Measurements from ENCODE around the gene EML6. TPM values are rescaled to one million over a fixed set of nuclear protein-coding genes. Genes with fewer than 3 reads are reported as not detected.
A peak's percentile ranks its signal among the peaks of the same experiment; 100 is the strongest.

EML6 gene
- total RNA-seq, 1 donor from 2014 or later = 0.39 TPM

DNA sequence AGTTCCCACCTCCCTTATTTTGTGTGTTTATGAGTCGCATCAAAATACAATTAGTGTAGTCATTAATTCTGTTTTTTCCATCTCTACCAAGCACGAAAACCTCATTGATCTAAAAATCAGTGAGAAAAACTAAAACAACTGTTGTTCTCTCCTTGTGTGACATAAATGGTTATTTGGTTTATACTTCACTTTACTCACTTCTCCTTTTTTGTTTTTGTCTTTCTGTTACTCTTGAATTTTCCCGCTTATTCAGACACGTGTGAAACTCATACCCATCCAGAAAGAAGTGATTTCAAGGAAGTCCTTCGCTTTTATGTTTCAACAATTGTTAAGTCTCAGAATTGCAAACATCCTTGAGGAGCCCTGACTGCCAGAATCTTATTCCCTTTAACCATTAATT lies 121.6 kb downstream of the EML6 start:
- H3K27ac ChIP-seq = no peak overlapping the region
- no peak for DNase-seq (ENCODE audit: low spot score)
- H3K27ac Mint-ChIP-seq = no peak overlapping the region
- no peaks in the 10 kb centered on the region for H3F3A ChIP-seq (ENCODE audit: low read depth)
- no peaks in the 10 kb centered on the region for H3K36me3 ChIP-seq
- H3K4me3 Mint-ChIP-seq = no peak overlapping the region
- no peaks in the 10 kb centered on the region for H3K79me2 ChIP-seq (ENCODE audit: low read depth)
- peaks cover 3% of the 10 kb centered on the region for H3K27me3 Mint-ChIP-seq (ENCODE audit: insufficient read depth, low read depth)
- H3K9me3 ChIP-seq (ENCODE audit: low read depth) = no peaks in the 10 kb centered on the region
- no peaks in the 10 kb centered on the region for H4K20me1 ChIP-seq (ENCODE audit: low read depth)
- H3K4me1 ChIP-seq = peaks cover 5% of the 10 kb centered on the region
- H2AFZ ChIP-seq (replicated peaks) = no peak overlapping the region
- H3K4me1 Mint-ChIP-seq = peaks cover 32% of the 10 kb centered on the region
- TF ChIP-seq EZH2phosphoT487 (IDR thresholded peaks at IDR 0.05) = no peak
- H3K4me3 ChIP-seq = no peak overlapping the region
- H3K4me2 ChIP-seq = no peak overlapping the region
- H3K27me3 ChIP-seq = no peaks in the 10 kb centered on the region
- H3K36me3 Mint-ChIP-seq = no peaks in the 10 kb centered on the region
- H3K9me3 Mint-ChIP-seq = no peaks in the 10 kb centered on the region
- no peak overlapping the region for H3K9ac ChIP-seq

GRCh38 chr2:54845514-54845913 lies 122.1 kb downstream of the EML6 start:
- Mint-ChIP-seq H3K9me3 (no peaks in the 10 kb centered on the region), H3K4me1 (peaks cover 31% of the 10 kb centered on the region), H3K27ac (no peak overlapping the region), H3K4me3 (no peak overlapping the region), H3K36me3 (no peaks in the 10 kb centered on the region), H3K27me3 (ENCODE audit: insufficient read depth, low read depth) (peaks cover 3% of the 10 kb centered on the region)
- TF ChIP-seq EZH2 (IDR thresholded peaks at IDR 0.05) (no peak), EZH2phosphoT487 (IDR thresholded peaks at IDR 0.05) (no peak), CTCF (IDR thresholded peaks at IDR 0.05) (no peak)
- H3K4me1 ChIP-seq = peaks cover 5% of the 10 kb centered on the region
- no peaks in the 10 kb centered on the region for H3K9me3 ChIP-seq (ENCODE audit: low read depth)
- no peak overlapping the region for H3K9ac ChIP-seq
- H3K79me2 ChIP-seq (ENCODE audit: low read depth) = no peaks in the 10 kb centered on the region
- peak overlapping the region; percentile 82 for H2AFZ ChIP-seq (replicated peaks)
- no peaks in the 10 kb centered on the region for H3F3A ChIP-seq (ENCODE audit: low read depth)
- DNase-seq (ENCODE audit: low spot score) = no peak
- H3K27ac ChIP-seq = no peak overlapping the region
- H4K20me1 ChIP-seq (ENCODE audit: low read depth) = no peaks in the 10 kb centered on the region
- H3K4me2 ChIP-seq = no peak overlapping the region
- no peaks in the 10 kb centered on the region for H3K27me3 ChIP-seq
- no peak overlapping the region for H3K4me3 ChIP-seq
- no peaks in the 10 kb centered on the region for H3K36me3 ChIP-seq

GRCh38 chr2:54850171-54851122 lies 127.0 kb downstream of the EML6 start:
- H3K27me3 ChIP-seq = no peaks in the 10 kb centered on the region
- peaks cover 2% of the 10 kb centered on the region for H3K27me3 Mint-ChIP-seq (ENCODE audit: insufficient read depth, low read depth)
- H3K4me2 ChIP-seq = no peak overlapping the region
- no peak overlapping the region for H3K27ac ChIP-seq
- no peak for TF ChIP-seq EZH2 (IDR thresholded peaks at IDR 0.05)
- TF ChIP-seq CTCF (IDR thresholded peaks at IDR 0.05) = no peak
- no peak for TF ChIP-seq EZH2phosphoT487 (IDR thresholded peaks at IDR 0.05)
- no peaks in the 10 kb centered on the region for H3K36me3 ChIP-seq
- no peaks in the 10 kb centered on the region for H3K36me3 Mint-ChIP-seq
- H2AFZ ChIP-seq (replicated peaks) = no peak overlapping the region
- no peak overlapping the region for H3K9ac ChIP-seq
- no peak overlapping the region for H3K27ac Mint-ChIP-seq
- peaks cover 12% of the 10 kb centered on the region for H3K4me1 Mint-ChIP-seq
- DNase-seq (ENCODE audit: low spot score) = no peak
- H3K4me3 ChIP-seq = no peak overlapping the region
- no peaks in the 10 kb centered on the region for H3K79me2 ChIP-seq (ENCODE audit: low read depth)
- H3F3A ChIP-seq (ENCODE audit: low read depth) = no peaks in the 10 kb centered on the region
- no peaks in the 10 kb centered on the region for H3K9me3 ChIP-seq (ENCODE audit: low read depth)
- no peaks in the 10 kb centered on the region for H4K20me1 ChIP-seq (ENCODE audit: low read depth)
- H3K9me3 Mint-ChIP-seq = no peaks in the 10 kb centered on the region
- H3K4me1 ChIP-seq = no peaks in the 10 kb centered on the region
- H3K4me3 Mint-ChIP-seq = no peak overlapping the region
